ENCODE results near the gene SLC24A4.
A peak's percentile ranks its signal among the peaks of the same experiment; 100 is the strongest.

Gene SLC24A4

GRCh38 chr14:92325835-92326234 lies 2.9 kb downstream of the SLC24A4 start:
- no peak for TF ChIP-seq CTCF (IDR thresholded peaks at IDR 0.05; ENCODE audit: insufficient read depth, low read length, poor library complexity, severe bottlenecking)
- Histone ChIP-seq H3K36me3 (ENCODE audit: control insufficient read depth, insufficient read depth, low read length) (no peaks in the 10 kb centered on the region), H3K4me3 (replicated peaks; ENCODE audit: low read depth, low read length) (no peak overlapping the region), H3K27me3 (replicated peaks; ENCODE audit: control insufficient read depth, insufficient read depth, low read length) (no peaks in the 10 kb centered on the region; the same call in 1 of the 2 replicates)
- no peak for DNase-seq (ENCODE audit: extremely low read depth, insufficient read length)

DNA sequence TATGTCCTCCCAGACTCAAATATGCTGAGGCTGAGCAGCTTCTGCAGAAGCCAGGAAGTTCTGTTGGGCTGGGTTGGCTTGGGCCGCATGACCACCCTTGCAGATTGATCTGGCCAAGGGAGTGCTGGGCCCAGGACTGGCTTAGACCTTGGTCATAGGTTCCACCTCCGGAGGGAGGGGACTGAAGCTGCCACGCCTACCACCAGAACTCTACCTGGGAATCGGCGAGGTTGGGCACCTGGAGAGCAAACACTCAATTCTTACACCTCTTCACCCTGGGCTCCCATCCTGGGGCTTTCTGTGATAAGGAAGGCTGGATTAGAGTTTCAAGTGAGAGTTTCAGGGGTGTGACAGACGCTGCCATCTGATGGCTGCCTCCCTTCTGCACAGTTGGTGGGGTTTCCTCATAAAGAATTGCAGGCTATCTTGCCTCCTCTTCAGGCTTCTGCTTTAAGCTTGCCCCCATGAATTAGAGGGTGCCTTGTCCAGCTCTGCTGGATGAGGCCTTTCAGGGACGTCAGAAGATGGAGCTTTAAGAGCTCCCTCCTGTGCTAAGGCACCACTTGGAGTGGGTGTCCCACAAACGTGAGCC lies 5.8 kb downstream of the SLC24A4 start:
- Histone ChIP-seq H3K27me3 (replicated peaks; ENCODE audit: control insufficient read depth, insufficient read depth, low read length) (no peaks in the 10 kb centered on the region; the same call in 1 of the 2 replicates), H3K36me3 (ENCODE audit: control insufficient read depth, insufficient read depth, low read length) (no peaks in the 10 kb centered on the region), H3K4me3 (replicated peaks; ENCODE audit: low read depth, low read length) (no peak overlapping the region)
- peak; percentile 28 for TF ChIP-seq CTCF (IDR thresholded peaks at IDR 0.05; ENCODE audit: insufficient read depth, low read length, poor library complexity, severe bottlenecking)
- DNase-seq (ENCODE audit: extremely low read depth, insufficient read length), result no peak

- TF ChIP-seq CTCF (IDR thresholded peaks at IDR 0.05; ENCODE audit: insufficient read depth, low read length, poor library complexity, severe bottlenecking), result no peak
Measured at GRCh38 chr14:92334050-92334449, 11.1 kb downstream of the SLC24A4 start.

GRCh38 chr14:92336363-92336762 lies 13.4 kb downstream of the SLC24A4 start:
- DNase-seq (ENCODE audit: extremely low read depth, insufficient read length), result no peak
- no peaks in the 10 kb centered on the region for H3K27me3 ChIP-seq (replicated peaks; ENCODE audit: control insufficient read depth, insufficient read depth, low read length)
- H3K36me3 ChIP-seq (ENCODE audit: control insufficient read depth, insufficient read depth, low read length), result no peaks in the 10 kb centered on the region
- no peak for TF ChIP-seq CTCF (IDR thresholded peaks at IDR 0.05; ENCODE audit: insufficient read depth, low read length, poor library complexity, severe bottlenecking)
- H3K4me3 ChIP-seq (replicated peaks; ENCODE audit: low read depth, low read length), result no peak overlapping the region

More at GRCh38 chr14:92334050-92334449, 11.1 kb downstream of the SLC24A4 start:
- no peaks in the 10 kb centered on the region for H3K36me3 ChIP-seq (ENCODE audit: control insufficient read depth, insufficient read depth, low read length)
- DNase-seq (ENCODE audit: extremely low read depth, insufficient read length), result no peak
- no peak overlapping the region for H3K4me3 ChIP-seq (replicated peaks; ENCODE audit: low read depth, low read length)
- H3K27me3 ChIP-seq (replicated peaks; ENCODE audit: control insufficient read depth, insufficient read depth, low read length), result no peaks in the 10 kb centered on the region

GRCh38 chr14:92339426-92339825 lies 16.5 kb downstream of the SLC24A4 start:
- H3K36me3 ChIP-seq (ENCODE audit: control insufficient read depth, insufficient read depth, low read length), result no peaks in the 10 kb centered on the region
- no peak for DNase-seq (ENCODE audit: extremely low read depth, insufficient read length)
- no peak overlapping the region for H3K4me3 ChIP-seq (replicated peaks; ENCODE audit: low read depth, low read length)
- no peaks in the 10 kb centered on the region for H3K27me3 ChIP-seq (replicated peaks; ENCODE audit: control insufficient read depth, insufficient read depth, low read length)
- TF ChIP-seq CTCF (IDR thresholded peaks at IDR 0.05; ENCODE audit: insufficient read depth, low read length, poor library complexity, severe bottlenecking), result no peak

- H3K4me3 ChIP-seq (replicated peaks; ENCODE audit: low read depth, low read length), result no peak overlapping the region
- no peaks in the 10 kb centered on the region for H3K36me3 ChIP-seq (ENCODE audit: control insufficient read depth, insufficient read depth, low read length)
- no peak for DNase-seq (ENCODE audit: extremely low read depth, insufficient read length)
- no peak for TF ChIP-seq CTCF (IDR thresholded peaks at IDR 0.05; ENCODE audit: insufficient read depth, low read length, poor library complexity, severe bottlenecking)
- H3K27me3 ChIP-seq (replicated peaks; ENCODE audit: control insufficient read depth, insufficient read depth, low read length), result no peaks in the 10 kb centered on the region
Measured at GRCh38 chr14:92340071-92340470, 17.1 kb downstream of the SLC24A4 start.
